GM15510 (cell line): ENCODE data around the gene ZNF865.

ENCODE experiments used
- POLR2A ChIP-seq: IDR thresholded peaks from 3 replicates; pipeline ENCODE4 v1.6.1; 2011; ENCODE audit warnings: borderline replicate concordance; ENCODE audit not compliant: insufficient read length; ENCODE audit errors: extremely low read depth

Gene ZNF865

DNA sequence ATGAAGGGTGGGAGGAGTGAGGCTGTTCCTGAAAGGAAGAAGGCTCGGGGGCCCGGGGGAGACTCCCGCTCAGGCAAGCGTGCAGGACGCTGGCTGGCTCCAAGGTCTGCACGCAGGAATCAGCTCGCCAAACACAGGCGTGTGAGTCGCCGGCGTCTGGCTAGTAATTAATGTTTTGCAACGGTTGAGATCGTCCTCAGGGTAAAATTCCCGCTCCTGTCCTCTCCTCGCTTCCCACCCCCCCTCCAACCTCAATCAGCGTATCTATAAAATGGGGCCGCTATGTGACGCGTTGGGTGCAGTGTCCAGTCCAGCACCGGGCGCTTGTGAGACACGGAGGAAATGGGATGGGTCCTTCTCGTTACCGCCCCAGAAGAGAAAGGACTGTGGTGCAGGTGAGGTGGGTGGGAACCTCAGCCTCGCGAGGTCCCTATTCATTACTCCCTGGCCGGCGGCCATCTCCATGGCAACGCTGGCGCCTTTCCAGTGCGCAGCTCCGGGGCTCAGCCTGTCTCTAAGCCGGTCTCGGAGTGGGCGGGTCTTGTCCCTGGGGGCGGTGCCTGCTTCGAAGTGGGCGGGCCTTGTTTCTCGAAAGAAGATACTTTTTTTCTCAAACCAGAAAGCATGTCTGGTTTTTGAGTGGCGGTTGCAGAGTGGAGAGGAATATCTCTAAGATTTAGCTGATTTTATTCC lies 18.3 kb upstream of the ZNF865 start:
- no peak for TF ChIP-seq POLR2A

DNA sequence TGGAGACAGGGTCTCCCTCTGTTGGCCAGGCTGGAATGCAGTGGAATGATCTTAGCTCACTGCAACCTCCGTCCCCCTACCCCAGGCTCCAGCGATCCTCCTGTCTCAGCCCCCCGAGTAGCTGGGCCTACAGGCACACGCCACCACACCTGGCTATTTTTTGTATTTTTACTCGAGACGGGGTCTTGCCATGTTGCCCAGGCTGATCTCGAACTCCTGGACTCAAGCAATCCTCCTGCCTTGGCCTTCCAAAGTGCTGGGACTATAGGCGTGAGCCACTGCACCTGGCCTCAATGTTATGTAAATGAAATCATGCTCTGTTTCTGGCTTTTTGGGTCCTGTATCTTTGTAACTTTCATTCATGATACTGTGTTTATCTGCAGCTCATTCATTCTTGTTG lies 16.7 kb upstream of the ZNF865 start:
- TF ChIP-seq POLR2A, result no peak

DNA sequence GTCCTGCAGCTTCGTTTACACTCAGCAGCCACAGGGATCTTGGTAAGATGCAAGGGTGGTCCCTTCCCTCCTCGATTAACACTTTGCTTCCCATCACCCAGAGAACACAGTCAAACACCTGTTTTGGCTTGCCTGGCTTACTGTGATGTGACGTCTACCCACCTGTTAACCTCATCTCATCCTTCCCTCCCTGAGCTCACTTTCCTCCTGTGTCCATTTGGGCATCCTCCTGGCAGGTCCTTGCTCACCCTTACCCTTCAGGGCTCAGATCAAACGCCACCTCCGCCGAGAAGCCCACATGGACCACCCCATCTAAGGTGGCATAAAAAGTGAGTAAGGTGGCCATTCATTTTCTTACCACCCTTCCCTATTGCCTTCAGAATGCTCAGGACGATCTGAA lies 15.3 kb upstream of the ZNF865 start:
- no peak for TF ChIP-seq POLR2A

DNA sequence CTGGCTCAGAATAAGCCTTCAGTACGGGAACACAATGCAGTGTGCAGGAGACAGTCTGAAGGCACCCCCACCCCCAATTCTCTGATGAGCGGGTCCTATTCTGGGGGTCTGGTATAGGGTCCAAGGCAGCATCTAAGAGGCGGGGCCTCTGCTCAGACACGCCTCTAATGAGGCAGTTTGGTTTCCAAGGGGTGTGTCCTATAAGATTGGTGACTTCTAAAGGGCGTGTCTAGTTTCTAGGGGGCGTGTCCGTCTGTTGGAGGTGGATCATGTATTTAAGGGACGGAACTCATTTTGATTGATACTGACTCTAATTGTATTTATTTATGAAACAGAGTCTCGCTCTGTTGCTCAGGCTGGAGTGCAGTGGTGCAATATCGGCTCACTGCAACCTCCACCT lies 14.8 kb upstream of the ZNF865 start:
- no peak for TF ChIP-seq POLR2A

DNA sequence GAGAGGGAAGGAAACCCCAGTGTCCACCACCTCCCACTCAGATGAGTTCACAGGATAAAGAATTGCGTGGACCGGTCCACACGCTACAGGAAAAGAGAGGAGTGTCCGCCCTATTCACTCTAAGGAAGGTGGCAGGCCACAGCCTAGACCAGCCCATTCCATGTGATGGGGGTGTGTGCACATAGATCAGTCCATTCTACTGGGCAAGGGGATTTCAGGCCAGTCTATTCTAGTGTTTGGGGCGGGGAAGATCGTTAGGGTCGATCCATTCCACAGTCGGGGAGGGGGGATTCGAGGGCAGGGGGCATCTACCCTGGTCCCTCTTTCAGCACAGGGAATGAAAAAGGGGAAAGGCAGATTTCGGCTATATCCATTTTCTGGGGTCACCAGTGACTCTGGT lies 13.9 kb upstream of the ZNF865 start:
- no peak for TF ChIP-seq POLR2A

DNA sequence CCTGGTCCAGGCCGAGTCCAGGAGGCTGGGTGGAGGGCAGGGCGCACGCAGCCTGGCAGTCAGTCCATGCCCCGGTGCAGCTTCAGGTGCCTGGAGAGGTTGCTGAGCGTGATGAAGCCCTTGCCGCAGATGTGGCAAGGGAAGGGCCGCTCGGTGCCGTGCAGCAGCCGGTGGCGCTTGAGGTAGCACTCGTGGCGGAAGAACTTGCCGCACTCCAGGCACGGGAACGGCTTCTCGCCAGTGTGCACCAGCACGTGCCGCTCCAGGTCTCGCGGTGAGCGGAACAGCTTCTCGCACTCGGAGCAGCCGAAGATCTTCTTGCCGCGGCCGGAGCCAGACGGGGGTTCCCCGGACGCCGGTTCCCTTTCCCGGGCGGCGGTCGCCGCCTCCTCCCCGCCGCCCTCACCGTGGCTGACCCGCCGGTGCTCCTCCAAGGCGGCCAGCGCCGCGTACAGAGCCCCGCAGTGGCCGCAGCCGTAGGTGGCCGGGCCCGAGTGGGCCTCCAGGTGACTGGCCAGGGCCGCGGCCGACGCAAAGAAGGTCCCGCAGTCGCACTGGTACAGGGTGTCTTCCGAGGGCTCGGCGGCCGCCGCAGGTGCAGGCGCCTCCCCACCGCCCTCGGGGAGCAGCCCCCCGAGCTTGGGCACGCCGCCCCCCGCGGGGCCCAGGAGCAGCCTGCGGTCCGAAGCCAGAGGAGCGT lies 12.9 kb upstream of the ZNF865 start:
- TF ChIP-seq POLR2A, result no peak

DNA sequence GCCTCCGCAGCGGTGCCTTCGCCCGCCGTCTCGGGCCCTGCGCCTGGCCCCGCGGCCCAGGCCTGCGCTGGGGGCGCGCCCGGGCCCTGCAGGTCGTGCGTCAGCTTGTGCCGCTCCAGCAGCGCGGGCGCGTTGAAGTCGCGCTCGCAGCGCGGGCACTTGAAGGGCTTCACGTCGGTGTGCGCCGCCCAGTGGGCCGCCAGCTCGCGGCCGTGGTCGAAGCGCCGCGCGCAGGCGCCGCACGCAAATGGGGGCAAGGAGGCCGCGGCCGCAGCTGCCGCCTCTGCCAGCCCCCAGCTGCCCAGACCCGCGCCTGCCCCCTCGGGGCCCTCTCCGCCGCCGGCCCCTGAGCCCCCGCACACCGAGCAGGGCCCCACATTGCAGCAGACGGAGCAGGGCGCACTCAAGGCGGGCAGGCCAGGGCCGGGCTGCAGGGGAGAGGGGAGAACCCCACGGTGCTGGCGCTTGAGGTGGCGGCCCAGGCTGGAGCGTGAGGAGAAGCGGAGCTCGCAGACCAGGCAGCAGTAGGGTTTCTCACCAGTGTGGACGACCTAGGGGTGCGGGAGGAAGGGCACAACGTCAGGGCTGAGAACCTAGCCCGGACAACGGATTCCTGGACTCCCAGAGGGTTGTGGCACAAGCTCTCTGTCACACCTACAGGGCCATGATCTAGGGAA lies 12.2 kb upstream of the ZNF865 start:
- no peak for TF ChIP-seq POLR2A

DNA sequence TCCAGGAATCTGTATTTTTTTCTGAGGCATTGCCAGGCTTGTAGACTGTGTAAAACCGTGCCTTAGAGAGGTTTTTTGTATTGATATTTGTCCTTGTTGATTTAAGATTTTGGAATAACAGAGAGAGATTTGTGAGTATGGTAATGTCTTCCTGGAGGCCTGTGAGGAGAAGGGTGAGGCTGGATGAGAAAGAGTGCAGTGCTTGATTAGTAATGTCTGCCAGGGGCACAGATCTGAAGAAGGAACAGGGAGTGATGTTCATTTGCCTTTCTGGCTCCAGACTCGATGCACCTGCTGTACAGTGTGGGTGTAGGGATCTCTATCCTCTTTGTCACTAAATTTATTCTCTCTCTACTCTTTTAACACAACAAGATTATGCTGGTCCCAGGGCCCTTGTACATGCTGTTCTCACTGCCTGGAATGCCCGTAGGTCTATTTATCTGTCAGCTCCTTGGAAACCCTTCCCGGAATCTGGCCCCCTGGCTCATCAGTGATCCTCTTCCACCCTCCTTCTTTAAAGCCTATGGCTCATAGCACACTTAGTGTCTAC lies 10.4 kb upstream of the ZNF865 start:
- no peak for TF ChIP-seq POLR2A

DNA sequence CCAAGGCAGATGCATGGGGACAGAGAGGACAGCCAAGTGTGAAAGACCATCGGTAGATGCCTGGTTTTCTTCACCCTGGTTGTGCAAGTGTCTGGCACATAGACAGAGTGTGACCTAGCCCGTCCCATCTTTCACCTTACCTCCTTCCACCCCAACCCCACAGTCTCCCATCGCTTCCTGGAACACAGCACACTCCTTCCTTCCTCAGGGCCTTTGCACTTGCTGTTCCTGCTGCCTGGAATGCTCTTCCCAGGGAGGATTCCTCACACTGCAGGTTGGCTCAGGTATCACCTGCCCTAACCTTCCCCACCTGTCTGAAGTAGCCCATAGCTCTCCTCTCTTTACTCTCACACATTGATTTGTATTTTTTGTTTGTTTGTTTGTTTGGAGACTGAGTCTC lies 9.1 kb upstream of the ZNF865 start:
- no peak for TF ChIP-seq POLR2A

DNA sequence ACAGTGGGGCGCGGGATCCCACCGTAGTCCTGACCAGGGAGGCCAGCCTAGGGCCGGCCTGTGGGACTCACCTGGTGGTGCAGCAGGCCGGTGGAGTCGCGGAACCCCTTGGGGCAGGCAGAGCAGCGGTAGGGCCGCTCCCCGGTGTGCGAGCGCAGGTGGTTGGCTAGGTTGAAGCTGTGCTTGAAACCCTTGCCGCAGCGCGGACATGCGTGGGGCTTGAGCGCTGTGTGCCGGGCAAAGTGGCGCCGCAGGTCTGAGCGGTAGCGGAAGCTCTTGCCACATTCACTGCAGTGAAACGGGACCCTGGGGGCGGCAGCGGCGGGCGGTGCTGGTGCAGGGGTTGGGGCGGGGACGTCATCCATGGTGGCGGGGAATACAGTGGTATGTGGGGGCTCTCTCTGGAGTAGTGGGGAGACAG lies 7.9 kb upstream of the ZNF865 start:
- TF ChIP-seq POLR2A, result no peak

DNA sequence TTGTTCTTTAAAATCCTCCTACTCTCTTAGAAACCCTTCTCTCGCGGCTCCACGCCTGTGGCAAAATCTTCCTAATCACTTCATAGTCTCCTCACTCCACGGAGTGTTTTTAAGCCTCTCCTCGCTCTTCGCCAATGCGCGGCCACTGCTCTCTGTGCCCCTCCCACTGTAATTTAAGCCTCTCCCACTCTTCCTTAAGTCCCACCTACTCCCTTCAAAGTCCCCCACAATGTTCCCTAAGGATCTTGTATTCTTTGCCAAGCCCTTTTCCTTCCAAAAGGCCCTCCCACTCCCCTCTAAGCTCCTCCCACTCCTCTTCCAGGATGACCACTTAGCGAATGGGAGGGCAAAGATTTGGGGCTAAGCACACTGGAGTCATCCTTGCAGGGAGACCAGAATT lies 7.4 kb upstream of the ZNF865 start:
- TF ChIP-seq POLR2A, result no peak

DNA sequence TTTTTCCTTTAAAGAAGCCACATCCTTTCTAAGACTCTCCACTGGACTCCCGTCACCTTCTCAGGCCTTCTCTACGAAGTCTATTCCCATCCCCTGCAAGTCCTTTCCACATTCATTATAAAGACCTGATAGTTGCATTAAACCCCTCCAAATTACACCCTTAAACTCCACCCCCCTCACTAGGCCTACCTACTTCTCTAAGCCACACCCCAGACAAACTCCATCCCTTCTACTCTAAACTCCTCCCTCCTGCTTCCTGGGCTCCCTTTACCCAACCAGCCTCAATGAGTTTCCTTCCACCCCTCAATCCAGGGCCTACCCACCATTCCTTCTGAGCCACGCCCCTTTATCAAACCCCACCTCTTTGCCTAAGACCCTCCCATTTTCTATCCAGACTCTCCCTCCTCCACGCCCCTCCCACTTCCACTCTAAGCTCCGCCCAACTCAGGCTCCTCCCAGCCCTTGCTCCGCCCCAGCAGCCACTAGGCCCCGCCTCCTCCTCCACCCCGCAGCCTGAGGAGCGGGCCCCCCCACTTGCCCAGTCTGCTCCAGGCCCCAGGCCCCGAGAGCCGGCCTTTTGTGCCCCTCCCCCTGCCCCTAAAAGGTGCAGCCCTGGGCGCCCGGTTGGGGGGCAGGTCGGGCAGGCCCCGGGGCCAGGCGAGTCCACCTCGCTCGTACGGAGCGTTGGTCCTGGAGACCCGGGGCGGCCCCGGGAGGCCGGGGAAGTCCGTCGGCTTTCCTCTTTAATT lies 6.6 kb upstream of the ZNF865 start:
- TF ChIP-seq POLR2A, result peak; percentile 42

DNA sequence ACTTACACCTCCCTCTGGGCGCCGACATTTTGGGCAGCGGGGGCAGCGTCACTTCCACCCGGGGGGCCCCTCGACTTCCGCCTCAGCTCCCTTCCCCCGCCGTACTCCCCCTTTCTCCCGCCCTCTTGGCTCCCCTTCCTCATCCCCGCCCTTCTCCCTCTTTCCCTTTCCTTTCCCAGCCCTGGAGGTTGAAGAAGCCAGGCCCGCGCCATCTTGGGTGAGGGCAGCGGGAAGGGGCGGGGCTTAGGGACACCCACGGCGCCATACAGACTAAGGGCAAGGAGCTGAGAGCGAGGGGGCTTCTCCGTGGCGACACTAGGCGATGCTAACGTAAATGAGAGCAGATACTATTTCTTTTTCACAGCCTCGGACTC lies 6.0 kb upstream of the ZNF865 start, which contains the start of gene FIZ1:
Gene FIZ1, minus strand, starts transcription at position 50 of the 374 bp plus-strand sequence. CDS start 1,652 bp downstream, outside the sequence.
- no peak for TF ChIP-seq POLR2A

DNA sequence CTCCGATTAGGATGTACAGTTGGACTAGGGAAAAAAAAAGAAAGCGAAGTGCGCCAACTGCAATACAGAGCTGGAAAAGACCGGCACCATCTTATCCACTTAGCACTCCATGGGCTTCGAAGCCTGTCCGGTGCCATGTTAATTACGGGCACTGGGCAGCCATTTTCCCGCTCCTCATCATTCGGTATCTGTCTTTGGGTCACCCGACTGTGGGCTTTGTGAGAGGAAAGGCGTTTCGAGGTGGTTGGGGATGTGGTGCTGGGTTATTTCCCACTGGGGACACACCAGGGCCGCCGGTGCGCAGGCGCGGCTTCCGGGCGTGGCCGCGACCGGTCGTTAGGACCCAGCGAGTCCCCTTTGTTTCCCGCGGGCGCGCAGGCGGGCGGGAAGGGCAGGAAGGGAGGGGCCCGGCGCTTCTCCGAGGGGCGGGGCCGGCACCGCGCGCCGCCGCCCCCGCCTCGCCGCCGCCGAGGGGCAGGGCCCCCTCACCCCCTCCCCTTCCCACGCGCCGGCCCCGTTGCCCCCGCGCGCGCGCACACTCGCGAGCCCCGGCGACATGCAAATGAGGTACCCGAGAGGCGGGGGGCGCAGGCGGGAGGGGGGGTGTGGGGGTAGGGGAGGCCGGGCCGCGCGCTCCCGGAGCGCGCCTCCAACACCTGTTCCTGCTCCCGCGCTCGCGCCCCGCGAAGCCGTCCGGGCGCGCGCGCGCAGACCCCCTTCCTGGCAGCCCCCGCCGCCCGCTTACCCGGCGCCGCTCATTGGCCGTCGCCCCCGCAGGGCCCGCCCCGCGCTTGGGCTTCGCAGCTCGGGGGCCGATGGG lies 5.4 kb upstream of the ZNF865 start, which contains the start of gene ZNF524:
Gene ZNF524, plus strand, starts transcription at position 447 of the 820 bp plus-strand sequence. CDS start 1,825 bp downstream, outside the sequence.
- TF ChIP-seq POLR2A, result peak; percentile 10
